Liver (tissue), 9 donors: Measurements from ENCODE around the gene VPS4B. TPM values are rescaled to one million over a fixed set of nuclear protein-coding genes. Genes with fewer than 3 reads are reported as not detected.

Experiments
- DNase-seq: peaks from one replicate; pipeline ENCODE4 v3.0.0-alpha.2; 2017; ENCODE audit warnings: low spot score
- H3K27ac ChIP-seq, 2 donors: one replicate each; pipeline ENCODE4 v1.7.0; 2013; ENCODE audit warnings: inconsistent platforms in 2 of 2, low read length in 2 of 2, control low read depth in 1 of 2, low read depth in 1 of 2, mild to moderate bottlenecking in 1 of 2
- H3K27me3 ChIP-seq, 4 donors: one replicate each; pipeline versions ENCODE4 v1.6.1 to v1.7.0; 2013; ENCODE audit warnings: low read length in 3 of 4, inconsistent platforms in 1 of 4, mild to moderate bottlenecking in 1 of 4, moderate library complexity in 1 of 4; ENCODE audit not compliant: control insufficient read depth in 4 of 4, insufficient read depth in 4 of 4
- H3K36me3 ChIP-seq, 4 donors: one replicate each; pipeline versions ENCODE4 v1.6.1 to v1.7.0; 2013; ENCODE audit warnings: low read length in 3 of 4, mild to moderate bottlenecking in 3 of 4, low read depth in 1 of 4, moderate library complexity in 1 of 4; ENCODE audit not compliant: control insufficient read depth in 4 of 4, insufficient read depth in 3 of 4
- H3K4me1 ChIP-seq, 4 donors: one replicate each; pipeline versions ENCODE4 v1.6.1 to v1.7.0; 2013; ENCODE audit warnings: low read length in 3 of 4, mild to moderate bottlenecking in 3 of 4, moderate library complexity in 1 of 4; ENCODE audit not compliant: control insufficient read depth in 4 of 4, insufficient read depth in 4 of 4
- H3K4me3 ChIP-seq, 3 donors: one replicate each; pipeline versions ENCODE4 v1.6.1 to v1.7.0; 2013; ENCODE audit warnings: low read length in 3 of 3, control low read depth in 1 of 3, low read depth in 1 of 3, mild to moderate bottlenecking in 1 of 3
- H3K9ac ChIP-seq, 2 donors: one replicate each; pipeline ENCODE4 v1.7.0; 2013; ENCODE audit warnings: low read length in 2 of 2, mild to moderate bottlenecking in 2 of 2, moderate library complexity in 2 of 2, control low read depth in 1 of 2, low read depth in 1 of 2
- H3K9me3 ChIP-seq, 4 donors: one replicate each; pipeline versions ENCODE4 v1.6.1 to v1.7.0; 2013; ENCODE audit warnings: low read length in 3 of 4; ENCODE audit not compliant: control insufficient read depth in 4 of 4
- ATF3 ChIP-seq: IDR thresholded peaks from 2 replicates; pipeline ENCODE4 v1.6.1; 2016; ENCODE audit warnings: antibody characterized with exemption
- CTCF ChIP-seq: fragments of 150-350 bp; IDR thresholded peaks from 2 replicates; pipeline ENCODE4 v1.5.1; 2017; ENCODE audit warnings: improper control_type of control experiment, low read depth, low read length; ENCODE audit not compliant: missing input control
- EGR1 ChIP-seq, 2 donors: IDR thresholded peaks; 2 replicates each; pipeline ENCODE4 v1.6.1; 2016 to 2018; ENCODE audit warnings: antibody characterized with exemption in 2 of 2, low read depth in 2 of 2
- FOXA2 ChIP-seq: IDR thresholded peaks from 2 replicates; pipeline ENCODE4 v1.6.1; 2016; ENCODE audit warnings: antibody characterized with exemption
- GABPA ChIP-seq, 2 donors: IDR thresholded peaks in 1 of 2; conservative IDR thresholded peaks in 1 of 2; 2 replicates each; pipeline ENCODE4 v1.6.1; 2016; ENCODE audit warnings: antibody characterized with exemption in 2 of 2, mild to moderate bottlenecking in 1 of 2, moderate library complexity in 1 of 2
- HNF4A ChIP-seq, 2 donors: conservative IDR thresholded peaks; 2 replicates each; pipeline ENCODE4 v1.6.1; 2016; ENCODE audit warnings: antibody characterized with exemption in 2 of 2, mild to moderate bottlenecking in 2 of 2
- HNF4G ChIP-seq: IDR thresholded peaks from 2 replicates; pipeline ENCODE4 v1.6.1; 2016; ENCODE audit warnings: antibody characterized with exemption
- JUND ChIP-seq, 2 donors: IDR thresholded peaks; 2 replicates each; pipeline ENCODE4 v1.6.1; 2016; ENCODE audit warnings: antibody characterized with exemption in 2 of 2
- MAX ChIP-seq: IDR thresholded peaks from 2 replicates; pipeline ENCODE4 v1.6.1; 2016; ENCODE audit warnings: antibody characterized with exemption
- NR2F2 ChIP-seq: IDR thresholded peaks from 2 replicates; pipeline ENCODE4 v1.6.1; 2016; ENCODE audit warnings: antibody characterized with exemption
- RAD21 ChIP-seq, 2 donors: IDR thresholded peaks; 2 replicates each; pipeline ENCODE4 v1.6.1; 2016; ENCODE audit warnings: antibody characterized with exemption in 2 of 2, mild to moderate bottlenecking in 2 of 2
- RXRA ChIP-seq, 2 donors: IDR thresholded peaks; 2 replicates each; pipeline ENCODE4 v1.6.1; 2017 to 2018; ENCODE audit warnings: antibody characterized with exemption in 2 of 2, mild to moderate bottlenecking in 1 of 2
- SP1 ChIP-seq: IDR thresholded peaks from 2 replicates; pipeline ENCODE4 v1.6.1; 2018; ENCODE audit warnings: antibody characterized with exemption, mild to moderate bottlenecking
- TAF1 ChIP-seq: conservative IDR thresholded peaks from 2 replicates; pipeline ENCODE4 v1.6.1; 2016; ENCODE audit warnings: antibody characterized with exemption, mild to moderate bottlenecking
- YY1 ChIP-seq: IDR thresholded peaks from 2 replicates; pipeline ENCODE4 v1.6.1; 2016; ENCODE audit warnings: antibody characterized with exemption, mild to moderate bottlenecking
- WGBS: extraction: QIAGEN DNeasy Blood & Tissue Kit; methylation state at CpG from one replicate; pipeline ENCODE4 v1.1.7; 2013; 5-methylcytosine and 5-hydroxymethylcytosine counted together
- polyA plus RNA-seq, 2 donors: library from polyadenylated mRNA; stranded (reverse) in 1 of 2; unstranded in 1 of 2; fragments of 200-250 nt in 1 of 2; fragments of >200 nt in 1 of 2; fragmentation: Nextera tagmentation in 1 of 2; extraction: Ambion mirVana in 1 of 2; gene quantifications; one replicate each; pipeline versions ENCODE4 v1.2.1 to v1.2.3, GENCODE V29; 2013 to 2015
- total RNA-seq, 2 donors: library from RNA; depleted of rRNA; stranded (reverse); fragments of >200 nt; gene quantifications; one replicate each; pipeline ENCODE4 v1.2.3, GENCODE V29; 2014
- TF ChIP-seq, protein P1 (sequence below): IDR thresholded peaks from 2 replicates; pipeline ENCODE4 v1.6.1; 2016; ENCODE audit warnings: antibody characterized with exemption
- donor health status: healthy.
- donor health status: healthy.
- donor health status: healthy.
- donor health status: healthy.
- donor health status: healthy.

VPS4B gene
- total and polyA plus RNA-seq, 4 donors = 12.2 to 20.6 (median 18.2) TPM

DNA sequence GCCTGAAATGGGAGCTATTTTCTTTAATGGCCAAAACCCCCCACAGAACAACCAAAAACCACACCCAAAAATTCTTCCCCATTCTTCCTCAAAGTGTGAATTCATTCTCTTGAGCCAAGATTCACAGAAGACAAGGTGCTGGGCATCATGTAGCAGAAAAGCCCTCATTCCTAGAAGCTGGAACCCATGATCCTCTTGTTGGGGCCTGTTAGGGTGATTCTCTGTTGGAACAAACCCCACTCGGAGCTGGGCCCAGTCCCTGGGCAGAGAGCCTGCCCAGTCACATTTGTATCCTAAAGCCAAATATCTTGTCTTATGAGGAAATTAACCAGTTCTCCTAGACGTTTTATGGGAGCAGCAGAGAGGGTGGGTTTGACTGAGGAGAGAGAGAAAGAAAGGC, 22.8 kb upstream of the VPS4B start:
- no peak overlapping the region for H3K27ac ChIP-seq
- no peak overlapping the region for H3K4me3 ChIP-seq
- no peak for DNase-seq
- TF ChIP-seq TAF1 (no peak), SP1 (no peak)
- H3K4me1 ChIP-seq = peaks cover 0 to 15% (median 5%) of the 10 kb centered on the region in 4 donors
- no peaks in the 10 kb centered on the region for H3K36me3 ChIP-seq
- no peaks in the 10 kb centered on the region for H3K9me3 ChIP-seq
- WGBS = 83% methylated on average over 2 of the region's 2 CpGs
- H3K9ac ChIP-seq = no peak overlapping the region
- no peaks in the 10 kb centered on the region for H3K27me3 ChIP-seq

- Histone ChIP-seq H3K9ac (no peak overlapping the region), H3K9me3 (no peaks in the 10 kb centered on the region), H3K27me3 (no peaks in the 10 kb centered on the region), H3K4me3 (no peak overlapping the region), H3K4me1 (peaks cover 0 to 15% (median 5%) of the 10 kb centered on the region in 4 donors), H3K36me3 (no peaks in the 10 kb centered on the region), H3K27ac (no peak overlapping the region)
- 81% methylated on average over 6 of the region's 6 CpGs for WGBS
- TF ChIP-seq SP1 (no peak), YY1 (no peak), HNF4A (conservative IDR thresholded peaks at IDR 0.05) (no peak), NR2F2 (no peak), TAF1 (no peak), MAX (no peak), CTCF (no peak)
- no peak for DNase-seq
Observed at GRCh38 chr18:63444580-63444979, 22.3 kb upstream of the VPS4B start.

DNA sequence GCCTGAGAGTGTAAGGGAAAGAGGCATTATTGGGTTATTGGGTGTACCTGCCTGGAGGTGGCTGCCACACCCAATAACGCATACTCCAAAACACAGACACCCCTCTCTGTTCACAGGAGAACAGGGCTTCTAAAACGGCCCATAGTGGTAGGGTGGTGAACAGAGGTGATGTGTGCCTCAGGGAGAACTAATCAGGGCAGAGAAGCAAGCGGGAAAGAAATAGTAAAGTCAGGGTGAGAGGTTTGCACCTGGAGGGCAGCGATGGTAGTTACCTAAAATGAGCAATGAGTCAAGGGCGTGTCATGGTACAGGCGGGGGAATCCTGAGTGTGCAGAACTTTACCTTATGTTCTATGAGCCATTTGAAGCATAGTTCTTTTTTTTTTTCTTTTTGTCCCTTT, 21.6 kb upstream of the VPS4B start:
- TF ChIP-seq SP1 (no peak), JUND (IDR thresholded peaks at IDR 0.05) (no peak), RXRA (IDR thresholded peaks at IDR 0.05) (no peak), EGR1 (IDR thresholded peaks at IDR 0.05; ENCODE audit: low read depth in 2 of 2) (no peak), TAF1 (no peak), ATF3 (no peak), HNF4G (no peak), CTCF (no peak), RAD21 (IDR thresholded peaks at IDR 0.05) (no peak), FOXA2 (no peak), YY1 (no peak), GABPA (IDR thresholded peaks at IDR 0.05 in 1 of 2, conservative IDR thresholded peaks at IDR 0.05 in 1 of 2) (no peak), NR2F2 (no peak), MAX (no peak)
- TF ChIP-seq, protein P1, sequence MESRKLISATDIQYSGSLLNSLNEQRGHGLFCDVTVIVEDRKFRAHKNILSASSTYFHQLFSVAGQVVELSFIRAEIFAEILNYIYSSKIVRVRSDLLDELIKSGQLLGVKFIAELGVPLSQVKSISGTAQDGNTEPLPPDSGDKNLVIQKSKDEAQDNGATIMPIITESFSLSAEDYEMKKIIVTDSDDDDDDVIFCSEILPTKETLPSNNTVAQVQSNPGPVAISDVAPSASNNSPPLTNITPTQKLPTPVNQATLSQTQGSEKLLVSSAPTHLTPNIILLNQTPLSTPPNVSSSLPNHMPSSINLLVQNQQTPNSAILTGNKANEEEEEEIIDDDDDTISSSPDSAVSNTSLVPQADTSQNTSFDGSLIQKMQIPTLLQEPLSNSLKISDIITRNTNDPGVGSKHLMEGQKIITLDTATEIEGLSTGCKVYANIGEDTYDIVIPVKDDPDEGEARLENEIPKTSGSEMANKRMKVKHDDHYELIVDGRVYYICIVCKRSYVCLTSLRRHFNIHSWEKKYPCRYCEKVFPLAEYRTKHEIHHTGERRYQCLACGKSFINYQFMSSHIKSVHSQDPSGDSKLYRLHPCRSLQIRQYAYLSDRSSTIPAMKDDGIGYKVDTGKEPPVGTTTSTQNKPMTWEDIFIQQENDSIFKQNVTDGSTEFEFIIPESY = no peak
- no peak overlapping the region for H3K27ac ChIP-seq

More for the DNA sequence above, 21.6 kb upstream of the VPS4B start:
- Histone ChIP-seq H3K4me1 (peaks cover 1 to 17% (median 8%) of the 10 kb centered on the region in 4 donors), H3K4me3 (no peak overlapping the region), H3K9ac (no peak overlapping the region), H3K27me3 (no peaks in the 10 kb centered on the region), H3K36me3 (no peaks in the 10 kb centered on the region), H3K9me3 (no peaks in the 10 kb centered on the region)
- WGBS = 94% methylated on average over 6 of the region's 6 CpGs
- no peak for DNase-seq
